ENCODE measurements around the gene SQSTM1.

- TF ChIP-seq CTCF (IDR thresholded peaks at IDR 0.05) (no peak), EP300 (IDR thresholded peaks at IDR 0.05) (no peak), POLR2A (IDR thresholded peaks at IDR 0.05) (no peak)
Measured at GRCh38 chr5:179852993-179853547, 32.4 kb downstream of the SQSTM1 start.

All from tibial nerve (tissue), 4 donors.